K562 (cell line): ENCODE results near the gene GEN1. TPM values are rescaled to one million over a fixed set of nuclear protein-coding genes. Genes with fewer than 3 reads are reported as not detected.

Experiments
- ATAC-seq: fragments of 200-7000 bp; cut with Tn5 transposase; 3 replicates; pipeline ENCODE4 v1.9.1; 2020; ENCODE audit warnings: moderate library complexity
- BruUV-seq: library from RNA; stranded (reverse); fragments of 400-500 nt; replicated peaks from 2 replicates; lab custom pipeline; 2021; lab: Mats Ljungman, UMichigan
- CTCF ChIA-PET: fragments of 300-600 bp; formaldehyde crosslinking; extraction: SDS; loops from one replicate; lab custom pipeline; 2021; ENCODE audit warnings: low intra/inter-chr PET ratio; lab: Yijun Ruan, JAX
- POLR2A ChIA-PET: fragments of 300-600, 350-650 bp; sonication (Branson Sonifier 250); formaldehyde crosslinking; extraction: SDS; loops from one replicate; lab custom pipeline; 2021; ENCODE audit warnings: antibody characterized with exemption, inconsistent platforms; lab: Yijun Ruan, JAX
- DNase-seq, 4 experiments: peaks; one replicate each; pipeline versions ENCODE4 v3.0.0 to v3.0.0-alpha.2; 2011 to 2018; ENCODE audit warnings: low spot score in 3 of 4, mixed read lengths in 3 of 4; ENCODE audit errors: extremely low read depth in 1 of 4
- FAIRE-seq: peaks from 2 replicates; lab custom pipeline; 2011; peaks lifted over from hg19 to GRCh38; lab: Jason Lieb, UNC
- H2AFZ ChIP-seq: 2 replicates; pipeline ENCODE4 v1.6.0; 2011; ENCODE audit warnings: low read depth, low read length, control low read depth, inconsistent platforms
- H3K27ac ChIP-seq: fragments of 200-600 bp; 3 replicates; pipeline ENCODE4 v1.8.0; 2011; ENCODE audit warnings: low read depth, mild to moderate bottlenecking, control low read depth, inconsistent platforms, low read length, moderate library complexity, mixed read lengths; ENCODE audit errors: extremely low read depth
- H3K27me3 ChIP-seq, 2 experiments: fragments of 300-600 bp in 1 of 2; 2 replicates in 1 of 2; 3 replicates in 1 of 2; pipeline versions ENCODE4 v1.6.0 to v1.8.0; 2011; ENCODE audit warnings: inconsistent platforms in 2 of 2, low read length in 2 of 2, mild to moderate bottlenecking in 1 of 2, mixed read lengths in 1 of 2, moderate library complexity in 1 of 2; ENCODE audit not compliant: control insufficient read depth in 2 of 2, insufficient read depth in 2 of 2
- H3K36me3 ChIP-seq: fragments of 300-600 bp; 3 replicates; pipeline ENCODE4 v1.8.0; 2011; ENCODE audit warnings: mild to moderate bottlenecking, low read length, inconsistent platforms; ENCODE audit not compliant: control insufficient read depth, insufficient read depth
- H3K4me1 ChIP-seq, 2 experiments: fragments of 200-600 bp in 1 of 2; replicated peaks in 1 of 2; 2 replicates in 1 of 2; 3 replicates in 1 of 2; pipeline versions ENCODE4 v1.5.1 to v1.8.0; 2011; ENCODE audit warnings: inconsistent platforms in 2 of 2, low read length in 2 of 2, mild to moderate bottlenecking in 1 of 2, mixed read lengths in 1 of 2, moderate library complexity in 1 of 2; ENCODE audit not compliant: control insufficient read depth in 2 of 2, insufficient read depth in 2 of 2
- H3K4me2 ChIP-seq: 2 replicates; pipeline ENCODE4 v1.6.1; 2011; ENCODE audit warnings: low read length, control low read depth, inconsistent platforms, mixed read lengths; ENCODE audit not compliant: insufficient read depth
- H3K4me3 ChIP-seq: fragments of 200-600 bp; sonication (generic), shearing (Covaris generic); 2 replicates; pipeline ENCODE4 v1.5.1; 2016; ENCODE audit warnings: control low read depth, inconsistent platforms
- H3K79me2 ChIP-seq: fragments of 200-600 bp; 3 replicates; pipeline ENCODE4 v1.8.0; 2011; ENCODE audit warnings: low read length, inconsistent platforms; ENCODE audit not compliant: control insufficient read depth, insufficient read depth
- H3K9ac ChIP-seq, 2 experiments: 2 replicates each; pipeline versions ENCODE4 v1.6.0 to v1.6.1; 2011; ENCODE audit warnings: low read depth in 2 of 2, low read length in 2 of 2, control low read depth in 1 of 2, inconsistent platforms in 1 of 2, mild to moderate bottlenecking in 1 of 2, mixed read lengths in 1 of 2; ENCODE audit not compliant: insufficient read depth in 1 of 2
- H3K9me1 ChIP-seq: one replicate; pipeline ENCODE4 v1.6.0; 2011; ENCODE audit warnings: inconsistent platforms, mild to moderate bottlenecking, low read length, moderate library complexity; ENCODE audit not compliant: control insufficient read depth, insufficient read depth
- H3K9me3 ChIP-seq: replicated peaks from 2 replicates; pipeline ENCODE4 v1.5.1; 2011; ENCODE audit warnings: low read depth, low read length, inconsistent platforms; ENCODE audit not compliant: control insufficient read depth, insufficient read depth
- H4K20me1 ChIP-seq: replicated peaks from 2 replicates; pipeline ENCODE4 v1.6.1; 2011; ENCODE audit warnings: low read length, inconsistent platforms, mixed read lengths; ENCODE audit not compliant: control insufficient read depth, insufficient read depth
- CBX8 ChIP-seq: fragments of 200-600 bp; sonication (generic); IDR thresholded peaks from 2 replicates; pipeline ENCODE4 v1.6.1; 2012; ENCODE audit warnings: borderline replicate concordance, mixed run types, low read depth, mild to moderate bottlenecking, moderate library complexity, mixed read lengths, low read length, control low read depth, inconsistent platforms; ENCODE audit not compliant: poor library complexity, severe bottlenecking; ENCODE audit errors: extremely low read depth
- CHD2 ChIP-seq: IDR thresholded peaks from 2 replicates; pipeline ENCODE4 v1.6.1; 2011; ENCODE audit warnings: low read depth, low read length
- DPF2 ChIP-seq: fragments of 450-650 bp; IDR thresholded peaks from 2 replicates; pipeline ENCODE4 v1.6.1; 2016
- ETS2 ChIP-seq: IDR thresholded peaks from 2 replicates; pipeline ENCODE4 v1.6.1; 2016; ENCODE audit warnings: borderline replicate concordance, missing genetic modification characterization, mild to moderate bottlenecking, moderate library complexity, missing compliant biosample characterization; ENCODE audit not compliant: poor library complexity, severe bottlenecking
- PYGO2 ChIP-seq: fragments of 450-650 bp; IDR thresholded peaks from 2 replicates; pipeline ENCODE4 v1.6.1; 2016; ENCODE audit warnings: mild to moderate bottlenecking, missing genetic modification characterization, moderate library complexity, missing compliant biosample characterization
- TCF15 ChIP-seq: fragments of 250-450 bp; sonication (Bioruptor Pico); IDR thresholded peaks from 2 replicates; pipeline ENCODE4 v1.8.0; 2022; ENCODE audit warnings: moderate library complexity, mild to moderate bottlenecking, inconsistent platforms
- TRIM25 ChIP-seq: fragments of 450-650 bp; IDR thresholded peaks from 2 replicates; pipeline ENCODE4 v1.7.0; 2016; ENCODE audit warnings: borderline replicate concordance
- ZNF239 ChIP-seq: fragments of 250-450 bp; sonication (Bioruptor Pico); IDR thresholded peaks from 2 replicates; pipeline ENCODE4 v1.4.0; 2020; ENCODE audit warnings: mild to moderate bottlenecking
- ZNF318 ChIP-seq, 2 experiments: fragments of 450-650 bp; IDR thresholded peaks; 2 replicates each; pipeline ENCODE4 v1.6.1; 2016; ENCODE audit warnings: mild to moderate bottlenecking in 2 of 2, borderline replicate concordance in 1 of 2, low read depth in 1 of 2, moderate library complexity in 1 of 2
- WGBS: fragments of 100-300 bp; shearing (Covaris generic); methylation state at CpG from one replicate; pipeline ENCODE4 v1.1.6; 2016; ENCODE audit warnings: low coverage, mixed read lengths; ENCODE audit not compliant: insufficient coverage; ENCODE audit errors: missing lambda C conversion rate; 5-methylcytosine and 5-hydroxymethylcytosine counted together
- in situ Hi-C: fragments of 300-500 bp; cut with MboI; formaldehyde crosslinking; loops from 4 replicates; pipeline ENCODE4 v1.15.0; 2018; ENCODE audit warnings: inconsistent platforms, mixed read lengths
- intact Hi-C: fragments of 100-400 bp; cut with micrococcal nuclease; formaldehyde crosslinking; loops from 2 replicates; pipeline ENCODE4 v1.14.2; 2022
- polyA plus RNA-seq, 8 experiments: library from polyadenylated mRNA; depleted of rRNA in 4 of 8; stranded (reverse) in 5 of 8; unstranded in 3 of 8; fragments of >200 nt; fragmentation: Nextera tagmentation in 2 of 8; fragmentation: Illumina TruSeq in 1 of 8; extraction: Ambion mirVana in 2 of 8; extraction: Trizol in 1 of 8; gene quantifications; 2 replicates each; pipeline versions ENCODE4 v1.2.1 to v1.2.3, GENCODE V29; 2011 to 2014; ENCODE audit warnings: inconsistent platforms in 1 of 8, missing spikeins in 1 of 8
- total RNA-seq, 7 experiments: library from RNA; depleted of rRNA in 6 of 7; stranded (reverse); fragments of >200 nt in 6 of 7; fragmentation: Illumina TruSeq in 2 of 7; extraction: Trizol in 2 of 7; gene quantifications; 2 replicates each; pipeline versions ENCODE4 v1.2.1 to v1.2.3, GENCODE V29; 2011 to 2021; ENCODE audit warnings: low replicate concordance in 1 of 7

Gene GEN1
- total and polyA plus RNA-seq, 9 of the 15 experiments (the other 6 are each of a cell fraction or from before 2014, with no cell fraction given) = 8.6 to 39.7 (median 24.5) TPM

GRCh38 chr2:17793803-17794354 is 39.9 kb downstream of the GEN1 start (continued):
- TF ChIP-seq CBX8 = no peak
- no peak for TF ChIP-seq DPF2
- no peak for TF ChIP-seq CHD2

GRCh38 chr2:17795309-17795708 is 41.4 kb downstream of the GEN1 start:
- Histone ChIP-seq H3K4me1 (no peaks in the 10 kb centered on the region), H2AFZ (no peak overlapping the region), H3K4me3 (no peak overlapping the region), H3K9me3 (no peaks in the 10 kb centered on the region), H3K36me3 (no peaks in the 10 kb centered on the region), H4K20me1 (no peaks in the 10 kb centered on the region), H3K27me3 (peaks cover 9 to 33% of the 10 kb centered on the region in 2 experiments; a peak in 4 of 5 replicates), H3K9ac (no peak overlapping the region), H3K27ac (no peak overlapping the region), H3K4me2 (no peak overlapping the region), H3K79me2 (no peaks in the 10 kb centered on the region), H3K9me1 (no peaks in the 10 kb centered on the region)
- FAIRE-seq (no peak), DNase-seq (no peak), ATAC-seq (no peak)
- intact Hi-C loops (no loop called here), in situ Hi-C loops (no loop called here)
- BruUV-seq = no TSS peak
- CTCF ChIA-PET = no interaction called here
- WGBS = 4% methylated on average over 5 of the region's 5 CpGs
- POLR2A ChIA-PET = interaction anchor here (1.0 to 1.2 kb wide), 2 partner anchors 18 to 119 kb away, joined by 3 read pairs; no protein-coding TSS in a partner anchor
- TF ChIP-seq ETS2 (tag) (no peak), TCF15 (no peak), TRIM25 (no peak), PYGO2 (tag) (no peak), ZNF318 (IDR thresholded peaks at IDR 0.05; ENCODE audit: borderline replicate concordance in 1 of 2, low read depth in 1 of 2) (no peak), ZNF239 (no peak)
